WTC11 (cell line): ENCODE data around the gene KCTD21. TPM values are rescaled to one million over a fixed set of nuclear protein-coding genes. Genes with fewer than 3 reads are reported as not detected.
A peak's percentile ranks its signal among the peaks of the same experiment; 100 is the strongest.

Experiments used
- ATAC-seq: fragments of 200-7000 bp; cut with Tn5 transposase; 2 replicates; pipeline ENCODE4 v1.10.0; 2021; ENCODE audit warnings: mild to moderate bottlenecking, moderate library complexity
- CTCF ChIA-PET: fragments of 300-600 bp; sonication (Branson Sonifier 250); formaldehyde crosslinking; loops from one replicate; lab custom pipeline; 2021; ENCODE audit warnings: antibody characterized with exemption; lab: Charles Lee
- POLR2A ChIA-PET: fragments of 350-600 bp; sonication (Branson Sonifier 250); formaldehyde crosslinking; loops from one replicate; lab custom pipeline; 2021; ENCODE audit warnings: antibody characterized with exemption; lab: Charles Lee
- DNase-seq: peaks from one replicate; pipeline ENCODE4 v3.0.0; 2021; ENCODE audit warnings: low spot score
- H3K27ac Mint-ChIP-seq: 2 replicates; pipeline ENCODE4 v1.8.0; 2021; ENCODE audit warnings: mixed read lengths
- H3K27me3 Mint-ChIP-seq: 2 replicates; pipeline ENCODE4 v1.8.0; 2021; ENCODE audit warnings: low read depth, mild to moderate bottlenecking, moderate library complexity, mixed read lengths
- H3K36me3 Mint-ChIP-seq: 2 replicates; pipeline ENCODE4 v1.8.0; 2021; ENCODE audit warnings: mixed read lengths
- H3K4me1 Mint-ChIP-seq: 2 replicates; pipeline ENCODE4 v1.8.0; 2022; ENCODE audit warnings: mixed read lengths
- H3K4me3 Mint-ChIP-seq: 2 replicates; pipeline ENCODE4 v1.8.0; 2021; ENCODE audit warnings: mild to moderate bottlenecking, moderate library complexity, mixed read lengths
- H3K9me3 Mint-ChIP-seq: 2 replicates; pipeline ENCODE4 v1.8.0; 2021; ENCODE audit warnings: mixed read lengths
- ATF2 ChIP-seq: sonication (generic); formaldehyde crosslinking; IDR thresholded peaks from 2 replicates; pipeline ENCODE4 v1.8.1; 2022; ENCODE audit warnings: low read depth, missing genetic modification reagents, borderline replicate concordance
- CDX4 ChIP-seq: fragments of 250-450 bp; sonication (Bioruptor Pico); IDR thresholded peaks from 2 replicates; pipeline ENCODE4 v1.9.0; 2021; ENCODE audit warnings: moderate library complexity, mild to moderate bottlenecking, inconsistent platforms, borderline replicate concordance
- CTCF ChIP-seq: fragments of 200-600 bp; IDR thresholded peaks from 2 replicates; pipeline ENCODE4 v1.8.0; 2022; ENCODE audit warnings: antibody characterized with exemption
- E2F1 ChIP-seq: sonication (generic); formaldehyde crosslinking; IDR thresholded peaks from 2 replicates; pipeline ENCODE4 v1.8.0; 2022; ENCODE audit warnings: mild to moderate bottlenecking, missing genetic modification reagents
- E2F4 ChIP-seq: sonication (generic); formaldehyde crosslinking; IDR thresholded peaks from 2 replicates; pipeline ENCODE4 v1.8.1; 2022; ENCODE audit warnings: low read depth, mild to moderate bottlenecking, moderate library complexity, missing genetic modification reagents, borderline replicate concordance
- ERG ChIP-seq: fragments of 250-450 bp; sonication (Bioruptor Pico); IDR thresholded peaks from 2 replicates; pipeline ENCODE4 v1.8.0; 2021; ENCODE audit warnings: mild to moderate bottlenecking
- ESRRA ChIP-seq: sonication (generic); formaldehyde crosslinking; IDR thresholded peaks from 2 replicates; pipeline ENCODE4 v1.8.1; 2022; ENCODE audit warnings: mild to moderate bottlenecking, missing genetic modification reagents, borderline replicate concordance
- FOXK1 ChIP-seq: sonication (generic); formaldehyde crosslinking; IDR thresholded peaks from 2 replicates; pipeline ENCODE4 v1.8.0; 2022; ENCODE audit warnings: mild to moderate bottlenecking, moderate library complexity, missing genetic modification reagents
- FOXP4 ChIP-seq: sonication (generic); formaldehyde crosslinking; IDR thresholded peaks from 2 replicates; pipeline ENCODE4 v1.8.0; 2022; ENCODE audit warnings: mild to moderate bottlenecking, missing genetic modification reagents
- MYBL2 ChIP-seq: sonication (generic); formaldehyde crosslinking; IDR thresholded peaks from 2 replicates; pipeline ENCODE4 v1.8.1; 2023; ENCODE audit warnings: mild to moderate bottlenecking, moderate library complexity, missing genetic modification reagents
- NFATC4 ChIP-seq: fragments of 250-450 bp; sonication (Bioruptor Pico); IDR thresholded peaks from 2 replicates; pipeline ENCODE4 v1.9.0; 2021; ENCODE audit warnings: mild to moderate bottlenecking
- NR1H2 ChIP-seq: sonication (generic); formaldehyde crosslinking; IDR thresholded peaks from 2 replicates; pipeline ENCODE4 v1.9.0; 2021; ENCODE audit warnings: mild to moderate bottlenecking, moderate library complexity, missing genetic modification reagents
- NR2C2 ChIP-seq: sonication (generic); formaldehyde crosslinking; IDR thresholded peaks from 2 replicates; pipeline ENCODE4 v1.8.0; 2022; ENCODE audit warnings: mild to moderate bottlenecking, missing genetic modification reagents
- OVOL2 ChIP-seq: fragments of 250-450 bp; sonication (Bioruptor Pico); IDR thresholded peaks from 2 replicates; pipeline ENCODE4 v1.9.0; 2021; ENCODE audit warnings: mild to moderate bottlenecking, borderline replicate concordance
- SOX15 ChIP-seq: fragments of 250-450 bp; sonication (Bioruptor Pico); IDR thresholded peaks from 2 replicates; pipeline ENCODE4 v1.9.0; 2021; ENCODE audit warnings: mild to moderate bottlenecking
- ZNF512 ChIP-seq: sonication (generic); formaldehyde crosslinking; IDR thresholded peaks from 2 replicates; pipeline ENCODE4 v1.8.1; 2022; ENCODE audit warnings: missing genetic modification reagents, borderline replicate concordance
- total RNA-seq: library from RNA; stranded (reverse); gene quantifications from 3 replicates; pipeline ENCODE4 v1.2.3, GENCODE V29; 2021

The KCTD21 gene
- total RNA-seq, 1 experiment from 2014 or later: 2.8 TPM

GRCh38 chr11:78205256-78205655 lies 16.8 kb upstream of the KCTD21 start (continued):
- TF ChIP-seq FOXK1 (CRISPR knock-in tag): no peak
- no peak for TF ChIP-seq E2F4 (CRISPR knock-in tag)
- no peak for TF ChIP-seq FOXP4 (CRISPR knock-in tag)
- TF ChIP-seq MYBL2 (CRISPR knock-in tag): no peak

- POLR2A ChIA-PET: interaction anchor here (0.7 kb wide), 1 partner anchor 451 kb away, joined by 4 read pairs; no protein-coding TSS in a partner anchor
Measured at GRCh38 chr11:78203184-78203583, 14.8 kb upstream of the KCTD21 start.

More at GRCh38 chr11:78203184-78203583, 14.8 kb upstream of the KCTD21 start:
- no peaks in the 10 kb centered on the region for H3K27me3 Mint-ChIP-seq
- TF ChIP-seq NR2C2: no peak
- TF ChIP-seq CTCF: no peak
- no peak for TF ChIP-seq CDX4 (CRISPR knock-in tag)
- TF ChIP-seq ESRRA (CRISPR knock-in tag): no peak
- no peak for TF ChIP-seq FOXP4 (CRISPR knock-in tag)
- TF ChIP-seq ATF2 (CRISPR knock-in tag): no peak
- no peak for TF ChIP-seq ZNF512 (CRISPR knock-in tag)
- TF ChIP-seq OVOL2: no peak
- TF ChIP-seq NFATC4 (CRISPR knock-in tag): no peak
- TF ChIP-seq E2F1 (CRISPR knock-in tag): no peak
- no peak for TF ChIP-seq ERG (CRISPR knock-in tag)
- TF ChIP-seq NR1H2 (CRISPR knock-in tag): no peak
- TF ChIP-seq SOX15 (CRISPR knock-in tag): no peak
- TF ChIP-seq, all 79 proteins: peak for 0
- ATAC-seq: no peak
- H3K27ac Mint-ChIP-seq: peak overlapping the region; percentile 30; the same call in 1 of the 2 replicates
- H3K4me3 Mint-ChIP-seq: no peak overlapping the region
- no peak for DNase-seq
- no peaks in the 10 kb centered on the region for H3K9me3 Mint-ChIP-seq
- H3K36me3 Mint-ChIP-seq: peaks cover 3% of the 10 kb centered on the region; the same call in 1 of the 2 replicates
- CTCF ChIA-PET: no interaction called here
- H3K4me1 Mint-ChIP-seq: peaks cover 5% of the 10 kb centered on the region
